Measurements from ENCODE around the gene CDIPT. TPM values are rescaled to one million over a fixed set of nuclear protein-coding genes. Genes with fewer than 3 reads are reported as not detected.

CDIPT gene
- total and polyA plus RNA-seq, 2 of the 4 experiments (the other 2 are of a cell fraction) = 47.1 to 100 TPM

DNA sequence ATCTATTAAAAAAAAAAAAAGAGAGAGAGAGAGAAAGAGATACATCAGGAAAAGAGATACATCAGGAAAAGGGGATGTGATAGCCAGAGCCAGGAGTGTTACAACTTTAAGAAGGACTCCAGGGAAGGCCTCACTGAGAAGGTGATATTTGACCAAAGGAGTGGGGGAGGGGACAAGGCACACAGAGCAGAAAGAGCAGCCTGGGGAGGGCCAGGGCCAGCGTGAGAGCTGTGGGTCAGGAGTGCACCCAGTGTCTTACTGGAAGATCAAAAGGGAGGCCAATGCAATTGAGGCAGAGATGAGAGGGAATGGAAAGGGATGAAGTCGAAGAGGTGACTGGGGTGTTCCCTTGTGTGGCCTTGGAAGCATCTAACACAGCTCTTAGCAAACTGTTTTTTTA lies 44.9 kb upstream of the CDIPT start:
- ATAC-seq (ENCODE audit: low read depth) = no peak
- no TSS peak for BruUV-seq (replicated peaks)
- in situ Hi-C loops (cut with MboI; ENCODE audit: low sequenced_read_pairs) = no loop called here

More for the DNA sequence above, 44.9 kb upstream of the CDIPT start:
- Histone ChIP-seq H3K27ac (ENCODE audit: insufficient read depth, low read length) (no peak overlapping the region), H4K5ac (ENCODE audit: low read depth, low read length) (no peak overlapping the region), H3K56ac (ENCODE audit: extremely low read depth, insufficient read depth, low read length) (no peak overlapping the region), H2AFZ (replicated peaks; ENCODE audit: low read length, poor library complexity) (no peak overlapping the region), H3K18ac (ENCODE audit: low read depth, low read length) (no peak overlapping the region), H3K4ac (ENCODE audit: low read depth, low read length) (no peak overlapping the region), H2AK9ac (replicated peaks; ENCODE audit: low read depth, low read length, poor library complexity) (no peak overlapping the region), H2BK15ac (ENCODE audit: low read depth, low read length) (no peak overlapping the region), H3K4me1 (ENCODE audit: control insufficient read depth, insufficient read depth, low read length) (no peaks in the 10 kb centered on the region; the same call in 1 of the 2 replicates), H3K9me3 (ENCODE audit: control insufficient read depth, insufficient read depth, low read length) (no peaks in the 10 kb centered on the region), H3K9ac (ENCODE audit: low read depth, low read length) (no peak overlapping the region), H3K4me3 (ENCODE audit: insufficient read depth, low read depth, low read length) (no peak overlapping the region), H4K8ac (ENCODE audit: low read depth in 2 of 2, low read length in 2 of 2) (no peak overlapping the region), H4K20me1 (ENCODE audit: insufficient read depth, low read length) (peaks cover 7% of the 10 kb centered on the region), H2BK120ac (ENCODE audit: low read depth, low read length) (no peak overlapping the region), H3K36me3 (ENCODE audit: control insufficient read depth, insufficient read depth, low read length) (peaks cover 17% of the 10 kb centered on the region), H3K79me1 (ENCODE audit: low read depth in 1 of 2, low read length in 2 of 2) (peaks cover 9 to 23% of the 10 kb centered on the region in 2 experiments; a peak in 3 of 4 replicates), H3K9me1 (ENCODE audit: insufficient read depth, low read length) (peaks cover 21% of the 10 kb centered on the region), H3K4me2 (ENCODE audit: low read depth, low read length) (no peak overlapping the region), H3K23ac (ENCODE audit: low read depth, low read length) (no peak overlapping the region), H2BK20ac (ENCODE audit: low read depth, low read length) (no peak overlapping the region), H2BK5ac (ENCODE audit: low read depth, low read length, poor library complexity, severe bottlenecking) (no peak overlapping the region), H4K91ac (ENCODE audit: insufficient read depth, low read depth, low read length) (no peak overlapping the region), H2AK5ac (ENCODE audit: low read depth, low read length) (no peak overlapping the region), H3K27me3 (ENCODE audit: control insufficient read depth, insufficient read depth, low read length) (no peaks in the 10 kb centered on the region), H3K14ac (replicated peaks; ENCODE audit: low read depth, low read length) (no peak overlapping the region)
- ChIA-PET POLR2A (ENCODE audit: unreplicated experiment) (interaction anchor here (0.5 kb wide), 1 partner anchor 134 kb away, joined by 8 read pairs; no protein-coding TSS in a partner anchor), CTCF (interaction anchor here (0.6 kb wide), 1 partner anchor 32 kb away, joined by 3 read pairs; no protein-coding TSS in a partner anchor)
- DNase-seq = no peak
- no peak for TF ChIP-seq CEBPB (IDR thresholded peaks at IDR 0.05; ENCODE audit: low read depth, low read length)
- TF ChIP-seq NFE2L2 (IDR thresholded peaks at IDR 0.05; ENCODE audit: low read depth, low read length) = no peak
- TF ChIP-seq, protein P1, sequence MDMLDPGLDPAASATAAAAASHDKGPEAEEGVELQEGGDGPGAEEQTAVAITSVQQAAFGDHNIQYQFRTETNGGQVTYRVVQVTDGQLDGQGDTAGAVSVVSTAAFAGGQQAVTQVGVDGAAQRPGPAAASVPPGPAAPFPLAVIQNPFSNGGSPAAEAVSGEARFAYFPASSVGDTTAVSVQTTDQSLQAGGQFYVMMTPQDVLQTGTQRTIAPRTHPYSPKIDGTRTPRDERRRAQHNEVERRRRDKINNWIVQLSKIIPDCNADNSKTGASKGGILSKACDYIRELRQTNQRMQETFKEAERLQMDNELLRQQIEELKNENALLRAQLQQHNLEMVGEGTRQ (IDR thresholded peaks at IDR 0.05; ENCODE audit: low read depth, low read length) = no peak
- TF ChIP-seq POLR2A (IDR thresholded peaks at IDR 0.05; ENCODE audit: low read depth, low read length) = no peak
- no peak for TF ChIP-seq RCOR1 (IDR thresholded peaks at IDR 0.05; ENCODE audit: insufficient replicate concordance, low read length)
- TF ChIP-seq RAD21 (IDR thresholded peaks at IDR 0.05; ENCODE audit: low read length) = no peak
- no peak for TF ChIP-seq SMC3 (IDR thresholded peaks at IDR 0.05; ENCODE audit: low read depth, low read length)
- no peak for TF ChIP-seq ELK1 (IDR thresholded peaks at IDR 0.05; ENCODE audit: borderline replicate concordance, low read depth, low read length)
- dilution Hi-C loops (cut with HindIII; ENCODE audit: low sequenced_read_pairs, unreplicated experiment) (no loop called here), intact Hi-C loops (cut with micrococcal nuclease) (no loop called here)
- WGBS, 2 experiments (ENCODE audit: extremely low coverage in 2 of 2, insufficient read length in 1 of 2) = no CpG with 5 or more reads among the region's 2 CpGs

Data from IMR-90 (cell line).